RPMI8226 (cell line): ENCODE measurements around the gene BANK1.

Source experiments
- DNase-seq: peaks from one replicate; pipeline ENCODE4 v3.0.0-alpha.2; 2015

The BANK1 gene

GRCh38 chr4:102042871-102043802 is 252.6 kb downstream of the BANK1 start:
- no peak for DNase-seq

DNA sequence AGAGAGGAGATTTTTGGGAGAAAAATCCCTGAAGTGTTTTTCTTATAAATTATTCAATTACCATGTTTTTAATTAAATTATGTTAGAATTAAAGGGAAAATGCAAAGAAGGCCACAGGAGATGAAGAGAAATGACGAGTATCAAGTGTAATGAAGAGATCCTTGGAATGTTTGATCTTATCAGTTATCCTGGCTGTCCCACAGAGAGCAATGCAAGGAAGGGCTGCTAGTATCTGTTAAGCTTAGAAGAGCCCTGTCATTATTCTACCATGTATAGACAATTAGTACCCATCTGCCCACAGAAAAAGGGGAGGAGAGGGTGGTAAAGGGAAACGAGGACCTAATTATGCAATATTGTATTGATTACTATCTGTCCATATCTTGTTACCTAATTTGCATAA is 257.1 kb downstream of the BANK1 start:
- DNase-seq: no peak

DNA sequence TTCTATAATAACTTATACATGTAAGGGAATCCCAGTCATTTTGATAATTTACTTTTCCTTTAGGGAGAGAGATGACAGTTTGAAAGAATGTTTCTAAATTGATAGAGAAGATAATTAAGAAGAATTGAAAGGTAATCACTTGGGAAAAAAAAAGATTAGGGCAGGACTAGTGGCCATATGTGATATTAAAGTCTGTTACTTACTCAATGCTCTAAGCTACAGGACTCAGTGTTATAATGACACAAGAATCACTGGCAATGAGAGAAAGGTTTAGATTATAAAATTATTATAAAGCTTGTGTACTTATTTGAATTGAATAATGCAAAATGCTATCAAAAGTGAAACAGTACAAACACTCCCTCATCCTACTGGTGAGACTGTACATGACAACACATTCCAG is 265.3 kb downstream of the BANK1 start:
- no peak for DNase-seq

- no peak for DNase-seq
Observed at GRCh38 chr4:102057122-102057521, 266.6 kb downstream of the BANK1 start.

DNA sequence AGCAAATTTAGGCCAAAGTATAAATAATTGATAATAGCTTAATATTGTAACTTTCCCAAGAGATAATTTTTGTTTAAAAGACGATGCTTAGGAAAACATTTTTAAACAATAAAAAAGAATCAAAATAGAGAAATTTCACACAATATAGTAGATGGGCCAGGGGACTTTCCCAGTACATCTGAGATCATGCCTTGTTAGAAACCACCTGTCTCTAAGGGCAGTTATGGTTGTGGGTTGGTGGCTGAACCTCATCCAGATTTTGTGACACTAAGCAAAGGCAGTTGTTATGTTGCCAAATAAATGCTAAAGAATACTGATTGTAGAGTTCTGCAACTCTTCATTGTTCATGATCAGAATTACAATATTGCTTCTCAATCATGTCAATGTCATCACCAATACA is 270.6 kb downstream of the BANK1 start:
- no peak for DNase-seq

GRCh38 chr4:102064747-102065442 is 274.4 kb downstream of the BANK1 start:
- no peak for DNase-seq

DNA sequence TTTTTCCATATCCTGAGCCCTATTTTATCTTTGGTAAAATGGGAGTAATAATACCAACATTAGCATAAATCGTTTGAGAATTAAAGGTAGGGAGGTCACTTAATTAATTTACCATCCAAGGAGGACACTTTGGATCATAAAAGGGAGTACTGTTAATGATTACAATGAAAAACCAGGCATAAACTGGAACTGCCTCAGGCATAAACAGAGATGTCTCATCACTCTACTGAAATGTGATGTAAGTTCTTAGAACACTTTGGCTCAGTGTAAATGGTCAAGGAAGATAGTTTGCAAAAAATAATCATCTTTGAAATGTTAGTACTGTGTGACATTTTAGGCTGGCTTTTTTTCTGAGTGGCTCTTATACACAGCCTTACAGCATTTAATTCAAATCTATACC is 286.1 kb downstream of the BANK1 start:
- DNase-seq: no peak

DNA sequence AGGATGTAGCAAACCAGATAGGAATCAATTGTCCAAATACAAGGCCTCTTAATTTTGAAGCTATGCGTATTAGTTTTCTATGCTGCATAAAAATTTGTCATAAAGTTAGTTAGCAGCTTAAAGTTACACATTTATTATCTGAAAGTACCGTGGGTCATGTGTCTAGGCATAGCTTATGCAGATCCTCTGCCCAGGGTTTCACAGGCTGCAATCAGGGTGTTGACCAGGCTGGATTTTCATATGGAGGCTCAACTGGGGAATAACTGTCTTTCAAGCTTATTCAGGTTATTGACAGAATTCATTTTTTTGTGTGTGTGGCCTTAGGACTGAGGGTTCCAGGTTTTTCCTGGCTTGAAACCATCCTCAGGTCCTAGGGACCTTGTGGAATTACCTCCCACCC is 289.7 kb downstream of the BANK1 start:
- no peak for DNase-seq

- no peak for DNase-seq
Observed at GRCh38 chr4:102089850-102090621, 299.5 kb downstream of the BANK1 start.

- DNase-seq: no peak
Observed at GRCh38 chr4:102091656-102092055, 301.1 kb downstream of the BANK1 start.

DNA sequence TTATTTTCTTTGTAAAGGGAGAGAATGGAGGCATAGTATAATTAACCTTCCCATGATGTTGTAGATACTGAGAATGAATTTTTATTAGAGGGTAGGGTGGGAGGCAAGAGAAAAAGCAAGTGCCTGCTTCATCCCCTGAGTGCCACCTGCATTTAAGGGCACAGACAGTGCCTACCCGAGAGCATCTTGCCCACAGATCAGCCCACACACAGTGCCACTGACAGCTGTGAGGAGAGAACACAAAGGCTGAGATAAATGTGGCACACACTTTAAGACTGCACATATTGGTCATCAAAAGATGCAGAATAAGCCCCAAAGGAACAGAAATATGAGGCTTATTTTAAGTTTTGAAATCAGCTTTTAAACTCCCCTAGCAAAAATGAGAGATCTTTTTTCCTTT is 304.0 kb downstream of the BANK1 start:
- no peak for DNase-seq

DNA sequence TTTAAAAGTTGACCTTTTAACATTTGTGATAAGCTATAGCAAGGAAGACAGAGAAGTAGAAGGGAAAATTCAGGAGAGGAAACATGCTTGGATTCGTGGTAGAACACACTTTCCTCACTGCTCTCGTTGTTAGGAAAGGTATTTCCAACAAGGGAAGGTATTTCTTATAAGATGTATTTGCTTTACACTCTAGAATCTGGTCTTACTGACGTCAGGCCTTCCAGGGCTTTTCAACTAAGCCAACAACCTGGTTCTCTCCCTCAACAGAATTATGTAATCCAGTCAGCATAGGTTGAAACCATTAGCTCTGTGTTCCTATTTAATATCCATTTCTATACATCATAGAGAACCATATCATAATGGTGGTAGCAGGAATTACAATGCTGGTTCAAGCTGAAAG is 312.8 kb downstream of the BANK1 start:
- DNase-seq: no peak

DNA sequence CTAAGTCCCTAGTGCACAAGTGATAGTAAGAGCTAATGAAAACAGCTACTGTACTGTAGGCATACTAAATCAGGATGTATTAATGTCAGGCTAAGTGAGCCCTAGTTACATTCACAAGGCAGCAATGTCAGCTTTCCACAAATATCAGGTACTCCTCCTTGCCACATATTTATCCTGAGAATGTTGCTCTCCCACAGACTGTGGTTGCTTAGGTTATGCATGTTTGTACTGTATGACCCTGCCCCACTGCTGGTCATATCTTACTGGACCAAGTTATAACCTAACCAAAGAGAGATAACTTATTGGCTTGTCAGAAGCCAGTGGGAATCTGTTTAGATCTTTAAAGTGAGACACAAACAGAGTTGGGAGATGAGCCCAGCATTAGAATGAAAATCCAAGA is 313.7 kb downstream of the BANK1 start:
- DNase-seq: no peak

DNA sequence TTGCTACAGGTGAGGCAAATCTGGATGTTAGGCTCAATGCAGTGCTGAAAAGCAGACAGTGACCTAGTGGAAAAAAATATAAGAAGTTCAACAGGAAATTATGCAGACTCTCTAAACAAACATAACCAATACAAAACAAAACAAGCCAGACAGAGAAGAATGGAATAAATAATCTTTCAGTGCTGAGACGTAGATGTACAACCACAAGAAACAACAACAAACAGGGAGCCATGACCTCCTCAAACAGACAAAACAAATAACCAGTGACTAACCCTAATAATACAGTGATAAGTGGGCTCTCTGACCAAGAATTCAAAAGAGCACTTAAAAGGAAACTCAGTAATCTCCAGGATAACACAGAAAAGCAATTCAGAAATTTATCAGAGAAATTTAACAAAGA is 315.5 kb downstream of the BANK1 start:
- no peak for DNase-seq

DNA sequence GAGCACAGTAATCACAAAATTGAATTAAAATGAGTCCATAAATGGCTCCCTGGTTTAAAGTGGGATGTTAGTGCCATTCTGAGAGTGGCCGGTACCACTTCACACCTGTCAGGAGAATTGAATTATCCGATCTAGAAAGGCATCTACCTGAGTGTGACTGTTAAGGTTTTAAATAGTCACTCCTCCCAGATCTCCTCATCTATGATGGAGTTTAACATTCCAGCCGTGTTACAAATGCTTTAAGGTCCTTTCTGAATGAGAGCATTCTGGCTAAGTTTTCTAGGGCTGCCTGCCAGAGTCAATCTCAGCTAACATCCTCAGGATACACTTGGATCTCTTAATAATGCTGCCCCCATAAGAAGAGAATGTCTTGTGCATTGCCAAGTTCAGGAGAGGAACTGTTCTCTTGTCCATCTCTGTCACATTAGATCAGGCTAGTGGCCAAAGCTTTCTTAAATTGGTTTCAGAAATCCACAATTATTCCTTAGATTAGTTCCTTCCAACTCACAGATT is 323.6 kb downstream of the BANK1 start:
- no peak for DNase-seq

GRCh38 chr4:102116121-102116520 is 325.6 kb downstream of the BANK1 start:
- no peak for DNase-seq

DNA sequence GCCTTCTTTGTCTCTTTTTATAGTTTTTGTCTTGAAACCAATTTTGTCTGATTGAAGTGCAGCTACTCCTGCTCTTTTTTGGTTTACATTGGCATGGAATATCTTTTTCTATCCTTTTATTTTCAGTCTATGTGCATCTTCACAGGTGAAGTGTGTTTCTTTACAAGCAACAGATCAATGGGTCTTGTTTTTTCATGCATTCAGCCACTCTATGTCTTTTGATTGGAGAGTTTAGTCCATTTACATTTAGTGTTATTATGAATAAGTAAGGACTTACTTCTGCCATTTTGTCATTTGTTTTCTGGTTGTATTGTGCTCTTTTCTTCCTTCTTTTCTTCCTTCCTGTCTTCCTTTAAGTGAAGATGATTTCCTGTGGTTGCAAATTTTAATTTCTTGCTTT is 330.3 kb downstream of the BANK1 start:
- DNase-seq: no peak
